ENCODE results near the gene GTF2E1.

DNA sequence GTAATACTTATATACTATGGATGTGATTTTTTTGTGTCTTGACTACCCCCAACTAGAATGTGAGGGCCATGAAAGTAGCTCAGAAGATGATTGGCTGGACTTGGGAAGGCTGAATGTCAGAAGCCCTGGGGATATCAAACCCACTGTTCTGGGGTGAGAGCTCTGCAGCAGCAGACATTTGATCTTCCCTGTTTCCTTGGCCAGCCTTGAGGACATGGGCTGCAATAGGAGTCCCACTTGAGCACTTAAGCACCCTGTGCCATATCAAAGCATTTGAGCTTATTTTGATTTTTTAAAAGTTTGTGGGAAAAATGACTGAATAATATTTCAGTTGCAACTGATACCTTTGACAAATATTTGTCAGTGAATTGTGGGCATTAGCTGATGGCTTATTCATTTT, 21.7 kb downstream of the GTF2E1 start:
- TF ChIP-seq, protein P1, sequence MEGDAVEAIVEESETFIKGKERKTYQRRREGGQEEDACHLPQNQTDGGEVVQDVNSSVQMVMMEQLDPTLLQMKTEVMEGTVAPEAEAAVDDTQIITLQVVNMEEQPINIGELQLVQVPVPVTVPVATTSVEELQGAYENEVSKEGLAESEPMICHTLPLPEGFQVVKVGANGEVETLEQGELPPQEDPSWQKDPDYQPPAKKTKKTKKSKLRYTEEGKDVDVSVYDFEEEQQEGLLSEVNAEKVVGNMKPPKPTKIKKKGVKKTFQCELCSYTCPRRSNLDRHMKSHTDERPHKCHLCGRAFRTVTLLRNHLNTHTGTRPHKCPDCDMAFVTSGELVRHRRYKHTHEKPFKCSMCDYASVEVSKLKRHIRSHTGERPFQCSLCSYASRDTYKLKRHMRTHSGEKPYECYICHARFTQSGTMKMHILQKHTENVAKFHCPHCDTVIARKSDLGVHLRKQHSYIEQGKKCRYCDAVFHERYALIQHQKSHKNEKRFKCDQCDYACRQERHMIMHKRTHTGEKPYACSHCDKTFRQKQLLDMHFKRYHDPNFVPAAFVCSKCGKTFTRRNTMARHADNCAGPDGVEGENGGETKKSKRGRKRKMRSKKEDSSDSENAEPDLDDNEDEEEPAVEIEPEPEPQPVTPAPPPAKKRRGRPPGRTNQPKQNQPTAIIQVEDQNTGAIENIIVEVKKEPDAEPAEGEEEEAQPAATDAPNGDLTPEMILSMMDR (conservative IDR thresholded peaks at IDR 0.05 in 1 of 2, IDR thresholded peaks at IDR 0.05 in 1 of 2; ENCODE audit: low read depth in 1 of 2, low read length in 2 of 2): no peak
- TF ChIP-seq EZH2 (IDR thresholded peaks at IDR 0.05; ENCODE audit: low read length, missing control alignments): no peak

Data from fibroblast of lung (primary cell).